H9 (cell line): ENCODE results near the gene CD59. TPM values are rescaled to one million over a fixed set of nuclear protein-coding genes. Genes with fewer than 3 reads are reported as not detected.
A peak's percentile ranks its signal among the peaks of the same experiment; 100 is the strongest.

Experiments used
- DNase-seq: peaks from one replicate; pipeline ENCODE4 v3.0.0-alpha.2; 2017
- H2AFZ ChIP-seq: one replicate; pipeline ENCODE4 v1.6.1; 2013; ENCODE audit warnings: mild to moderate bottlenecking, low read length, control low read depth, moderate library complexity
- H2AK5ac ChIP-seq: 2 replicates; pipeline ENCODE4 v1.6.1; 2013; ENCODE audit warnings: low read length, control low read depth, mixed read lengths; ENCODE audit not compliant: insufficient read length
- H2BK120ac ChIP-seq: one replicate; pipeline ENCODE4 v1.6.1; 2013; ENCODE audit warnings: low read depth, mild to moderate bottlenecking, low read length, control low read depth, inconsistent platforms; ENCODE audit not compliant: poor library complexity, severe bottlenecking
- H2BK12ac ChIP-seq: 2 replicates; pipeline ENCODE4 v1.6.1; 2013; ENCODE audit warnings: low read length, control low read depth, mixed read lengths, low read depth; ENCODE audit not compliant: insufficient read length
- H2BK15ac ChIP-seq: 2 replicates; pipeline ENCODE4 v1.6.1; 2013; ENCODE audit warnings: low read depth, low read length, control low read depth
- H2BK20ac ChIP-seq: one replicate; pipeline ENCODE4 v1.6.1; 2013; ENCODE audit warnings: low read depth, mild to moderate bottlenecking, low read length, control low read depth, inconsistent platforms; ENCODE audit not compliant: poor library complexity, severe bottlenecking
- H2BK5ac ChIP-seq: 2 replicates; pipeline ENCODE4 v1.6.1; 2013; ENCODE audit warnings: low read length, control low read depth, mixed read lengths; ENCODE audit not compliant: insufficient read length
- H3K14ac ChIP-seq: 2 replicates; pipeline ENCODE4 v1.6.1; 2013; ENCODE audit warnings: low read length, control low read depth; ENCODE audit not compliant: insufficient read depth
- H3K18ac ChIP-seq: 2 replicates; pipeline ENCODE4 v1.6.1; 2013; ENCODE audit warnings: low read depth, mild to moderate bottlenecking, mixed read lengths, low read length, control low read depth; ENCODE audit not compliant: insufficient read length
- H3K23ac ChIP-seq: 2 replicates; pipeline ENCODE4 v1.6.1; 2013; ENCODE audit warnings: low read length, control low read depth, mixed read lengths, low read depth; ENCODE audit not compliant: insufficient read length
- H3K23me2 ChIP-seq: 2 replicates; pipeline ENCODE4 v1.6.1; 2013; ENCODE audit warnings: low read depth, mild to moderate bottlenecking, mixed read lengths, low read length, control low read depth; ENCODE audit not compliant: insufficient read length, poor library complexity, severe bottlenecking
- H3K27ac ChIP-seq: 2 replicates; pipeline ENCODE4 v1.5.1; 2013; ENCODE audit warnings: low read length, control low read depth, mixed read lengths, low read depth; ENCODE audit not compliant: insufficient read length
- H3K27me3 ChIP-seq: 2 replicates; pipeline ENCODE4 v1.6.1; 2013; ENCODE audit warnings: low read length, control low read depth, inconsistent platforms; ENCODE audit not compliant: insufficient read depth
- H3K4ac ChIP-seq: 2 replicates; pipeline ENCODE4 v1.6.1; 2013; ENCODE audit warnings: low read depth, mild to moderate bottlenecking, control low read depth, inconsistent platforms, low read length, moderate library complexity
- H3K4me1 ChIP-seq: 2 replicates; pipeline ENCODE4 v1.6.1; 2013; ENCODE audit warnings: low read length, control low read depth, inconsistent platforms; ENCODE audit not compliant: insufficient read depth
- H3K4me2 ChIP-seq: 2 replicates; pipeline ENCODE4 v1.6.1; 2013; ENCODE audit warnings: low read length, control low read depth, mixed read lengths; ENCODE audit not compliant: insufficient read length, insufficient read depth
- H3K56ac ChIP-seq: 2 replicates; pipeline ENCODE4 v1.6.1; 2013; ENCODE audit warnings: low read depth, mild to moderate bottlenecking, mixed read lengths, low read length, control low read depth; ENCODE audit not compliant: insufficient read length
- H3K79me1 ChIP-seq: 2 replicates; pipeline ENCODE4 v1.6.1; 2013; ENCODE audit warnings: low read depth, mild to moderate bottlenecking, moderate library complexity, low read length, control low read depth, inconsistent platforms; ENCODE audit not compliant: insufficient read depth, poor library complexity, severe bottlenecking
- H3K79me2 ChIP-seq: 2 replicates; pipeline ENCODE4 v1.6.1; 2013; ENCODE audit warnings: low read length, control low read depth, inconsistent platforms; ENCODE audit not compliant: insufficient read depth
- H3K9ac ChIP-seq: 2 replicates; pipeline ENCODE4 v1.6.1; 2013; ENCODE audit warnings: low read length, control low read depth, mixed read lengths; ENCODE audit not compliant: insufficient read length; ENCODE audit errors: extremely low read depth
- H3K9me3 ChIP-seq: one replicate; pipeline ENCODE4 v1.6.1; 2013; ENCODE audit warnings: low read depth, low read length, inconsistent platforms; ENCODE audit not compliant: control insufficient read depth
- H3T11ph ChIP-seq: one replicate; pipeline ENCODE4 v1.6.1; 2013; ENCODE audit warnings: mild to moderate bottlenecking, low read length, control low read depth, inconsistent platforms
- H4K20me1 ChIP-seq: one replicate; pipeline ENCODE4 v1.6.1; 2013; ENCODE audit not compliant: control insufficient read depth, insufficient read length, insufficient read depth
- H4K5ac ChIP-seq: 2 replicates; pipeline ENCODE4 v1.6.1; 2013; ENCODE audit warnings: low read depth, mild to moderate bottlenecking, mixed read lengths, low read length, control low read depth; ENCODE audit not compliant: insufficient read length
- H4K8ac ChIP-seq: replicated peaks from 2 replicates; pipeline ENCODE4 v1.6.1; 2013; ENCODE audit warnings: low read length, control low read depth, mixed read lengths, low read depth; ENCODE audit not compliant: insufficient read length
- H4K91ac ChIP-seq: 2 replicates; pipeline ENCODE4 v1.6.1; 2013; ENCODE audit warnings: low read depth, mild to moderate bottlenecking, moderate library complexity, mixed read lengths, low read length, control low read depth; ENCODE audit not compliant: insufficient read length
- H3K27ac Mint-ChIP-seq, 3 experiments: 2 replicates in 2 of 3; 3 replicates in 1 of 3; pipeline ENCODE4 v1.8.0; 2020 to 2021; ENCODE audit warnings: mixed read lengths in 3 of 3, mild to moderate bottlenecking in 1 of 3, moderate library complexity in 1 of 3
- H3K27me3 Mint-ChIP-seq: 2 replicates; pipeline ENCODE4 v1.8.0; 2021; ENCODE audit warnings: low read depth, mild to moderate bottlenecking, moderate library complexity, mixed read lengths
- H3K36me3 Mint-ChIP-seq, 3 experiments: 2 replicates in 2 of 3; 3 replicates in 1 of 3; pipeline ENCODE4 v1.8.0; 2020 to 2021; ENCODE audit warnings: low read depth in 3 of 3, mixed read lengths in 3 of 3; ENCODE audit not compliant: insufficient read depth in 1 of 3
- H3K4me1 Mint-ChIP-seq, 2 experiments: 2 replicates each; pipeline ENCODE4 v1.8.0; 2020; ENCODE audit warnings: mixed read lengths in 2 of 2
- H3K4me3 Mint-ChIP-seq, 2 experiments: 2 replicates in 1 of 2; 3 replicates in 1 of 2; pipeline ENCODE4 v1.8.0; 2020 to 2021; ENCODE audit warnings: mild to moderate bottlenecking in 2 of 2, mixed read lengths in 2 of 2, moderate library complexity in 1 of 2
- H3K9me3 Mint-ChIP-seq, 2 experiments: 2 replicates in 1 of 2; 3 replicates in 1 of 2; pipeline ENCODE4 v1.8.0; 2020; ENCODE audit warnings: mild to moderate bottlenecking in 2 of 2, mixed read lengths in 2 of 2, moderate library complexity in 1 of 2
- CTCF ChIP-seq: fragments of 200-600 bp; sonication (generic); conservative IDR thresholded peaks from 3 replicates; pipeline ENCODE4 v1.8.0; 2021; ENCODE audit warnings: antibody characterized with exemption, mild to moderate bottlenecking
- WGBS: extraction: QIAGEN DNeasy Blood & Tissue Kit; methylation state at CpG from one replicate; pipeline ENCODE4 v1.1.7; 2013; ENCODE audit warnings: missing lambda C conversion rate, low lambda C conversion rate, mixed read lengths; ENCODE audit not compliant: insufficient read length; ENCODE audit errors: extremely low coverage; 5-methylcytosine and 5-hydroxymethylcytosine counted together
- total RNA-seq: library from RNA; stranded (reverse); gene quantifications from 2 replicates; pipeline ENCODE4 v1.2.1, GENCODE V29; 2021

CD59 gene
- total RNA-seq, 1 experiment from 2014 or later: 91.5 TPM

GRCh38 chr11:33700063-33700501, 36.1 kb downstream of the CD59 start:
- Histone ChIP-seq H3K27ac (no peak overlapping the region), H3K79me1 (no peaks in the 10 kb centered on the region), H3K4me2 (peak overlapping the region; percentile 43), H4K5ac (no peak overlapping the region), H2BK12ac (no peak overlapping the region), H4K91ac (no peak overlapping the region), H2AFZ (no peak overlapping the region), H4K8ac (no peak overlapping the region), H4K20me1 (no peaks in the 10 kb centered on the region), H2BK15ac (no peak overlapping the region), H3K23me2 (peaks cover 5% of the 10 kb centered on the region), H3K4ac (no peak overlapping the region), H3K18ac (no peak overlapping the region), H2BK5ac (no peak overlapping the region), H3K9me3 (no peaks in the 10 kb centered on the region), H2AK5ac (no peak overlapping the region), H3K9ac (no peak overlapping the region), H3K56ac (no peak overlapping the region), H2BK120ac (no peak overlapping the region), H3K27me3 (no peaks in the 10 kb centered on the region), H3K4me1 (peaks cover 1% of the 10 kb centered on the region; the same call in 1 of the 2 replicates), H3K79me2 (no peaks in the 10 kb centered on the region), H3K23ac (no peak overlapping the region), H3T11ph (no peak overlapping the region), H2BK20ac (no peak overlapping the region), H3K14ac (no peak overlapping the region)
- no peak for TF ChIP-seq CTCF
- Mint-ChIP-seq H3K27me3 (peaks cover 19% of the 10 kb centered on the region), H3K36me3 (no peaks in the 10 kb centered on the region), H3K9me3 (no peaks in the 10 kb centered on the region), H3K27ac (no peak overlapping the region), H3K4me3 (peak overlapping the region; percentile 78 to 81), H3K4me1 (peaks cover 39 to 42% of the 10 kb centered on the region in 2 experiments)
- WGBS: no CpG with 5 or more reads among the region's 25 CpGs
- DNase-seq: no peak
